ENCODE data around the gene FAM240B. TPM values are rescaled to one million over a fixed set of nuclear protein-coding genes. Genes with fewer than 3 reads are reported as not detected.

Gene FAM240B
- total RNA-seq, 1 donor from 2014 or later: not detected

- Histone ChIP-seq H3K4me3 (ENCODE audit: low read length in 3 of 3) (no peak overlapping the region), H3K36me3 (ENCODE audit: control insufficient read depth in 3 of 3, insufficient read depth in 3 of 3, low read length in 3 of 3) (no peaks in the 10 kb centered on the region), H3K9ac (ENCODE audit: low read depth in 1 of 3, low read length in 3 of 3) (no peak overlapping the region), H3K9me3 (ENCODE audit: control insufficient read depth in 3 of 3, low read length in 3 of 3) (no peaks in the 10 kb centered on the region), H3K27me3 (ENCODE audit: control insufficient read depth in 3 of 3, insufficient read depth in 3 of 3, low read length in 3 of 3) (peaks cover 0 to 3% (median 0%) of the 10 kb centered on the region in 3 donors), H3K27ac (ENCODE audit: low read depth, low read length) (no peak overlapping the region), H3K4me1 (ENCODE audit: control insufficient read depth in 3 of 3, insufficient read depth in 3 of 3, low read length in 3 of 3) (no peaks in the 10 kb centered on the region)
Observed at GRCh38 chr9:38656896-38657295, 63.0 kb downstream of the FAM240B start.

GRCh38 chr9:38652486-38652885 is 67.4 kb downstream of the FAM240B start:
- Histone ChIP-seq H3K9ac (ENCODE audit: low read depth in 1 of 3, low read length in 3 of 3) (no peak overlapping the region), H3K4me3 (ENCODE audit: low read length in 3 of 3) (no peak overlapping the region), H3K4me1 (ENCODE audit: control insufficient read depth in 3 of 3, insufficient read depth in 3 of 3, low read length in 3 of 3) (no peaks in the 10 kb centered on the region), H3K27ac (ENCODE audit: low read depth, low read length) (no peak overlapping the region), H3K27me3 (ENCODE audit: control insufficient read depth in 3 of 3, insufficient read depth in 3 of 3, low read length in 3 of 3) (peaks cover 0 to 3% (median 0%) of the 10 kb centered on the region in 3 donors), H3K36me3 (ENCODE audit: control insufficient read depth in 3 of 3, insufficient read depth in 3 of 3, low read length in 3 of 3) (no peaks in the 10 kb centered on the region), H3K9me3 (ENCODE audit: control insufficient read depth in 3 of 3, low read length in 3 of 3) (no peaks in the 10 kb centered on the region)

GRCh38 chr9:38652044-38652443 is 67.9 kb downstream of the FAM240B start:
- Histone ChIP-seq H3K27me3 (ENCODE audit: control insufficient read depth in 3 of 3, insufficient read depth in 3 of 3, low read length in 3 of 3) (peaks cover 0 to 2% (median 0%) of the 10 kb centered on the region in 3 donors), H3K9ac (ENCODE audit: low read depth in 1 of 3, low read length in 3 of 3) (no peak overlapping the region), H3K9me3 (ENCODE audit: control insufficient read depth in 3 of 3, low read length in 3 of 3) (no peaks in the 10 kb centered on the region), H3K36me3 (ENCODE audit: control insufficient read depth in 3 of 3, insufficient read depth in 3 of 3, low read length in 3 of 3) (no peaks in the 10 kb centered on the region), H3K4me1 (ENCODE audit: control insufficient read depth in 3 of 3, insufficient read depth in 3 of 3, low read length in 3 of 3) (no peaks in the 10 kb centered on the region), H3K27ac (ENCODE audit: low read depth, low read length) (no peak overlapping the region), H3K4me3 (ENCODE audit: low read length in 3 of 3) (no peak overlapping the region)

- no peaks in the 10 kb centered on the region for H3K9me3 ChIP-seq (ENCODE audit: control insufficient read depth in 3 of 3, low read length in 3 of 3)
- no peaks in the 10 kb centered on the region for H3K27me3 ChIP-seq (ENCODE audit: control insufficient read depth in 3 of 3, insufficient read depth in 3 of 3, low read length in 3 of 3)
- H3K9ac ChIP-seq (ENCODE audit: low read depth in 1 of 3, low read length in 3 of 3): no peak overlapping the region
- H3K27ac ChIP-seq (ENCODE audit: low read depth, low read length): no peak overlapping the region
- H3K4me3 ChIP-seq (ENCODE audit: low read length in 3 of 3): no peak overlapping the region
- H3K36me3 ChIP-seq (ENCODE audit: control insufficient read depth in 3 of 3, insufficient read depth in 3 of 3, low read length in 3 of 3): no peaks in the 10 kb centered on the region
- H3K4me1 ChIP-seq (ENCODE audit: control insufficient read depth in 3 of 3, insufficient read depth in 3 of 3, low read length in 3 of 3): no peaks in the 10 kb centered on the region
Observed at GRCh38 chr9:38651400-38652042, 68.4 kb downstream of the FAM240B start.

GRCh38 chr9:38650564-38650963 is 69.4 kb downstream of the FAM240B start:
- Histone ChIP-seq H3K27ac (ENCODE audit: low read depth, low read length) (no peak overlapping the region), H3K4me3 (ENCODE audit: low read length in 3 of 3) (no peak overlapping the region), H3K27me3 (ENCODE audit: control insufficient read depth in 3 of 3, insufficient read depth in 3 of 3, low read length in 3 of 3) (no peaks in the 10 kb centered on the region), H3K9me3 (ENCODE audit: control insufficient read depth in 3 of 3, low read length in 3 of 3) (no peaks in the 10 kb centered on the region), H3K9ac (ENCODE audit: low read depth in 1 of 3, low read length in 3 of 3) (no peak overlapping the region), H3K36me3 (ENCODE audit: control insufficient read depth in 3 of 3, insufficient read depth in 3 of 3, low read length in 3 of 3) (no peaks in the 10 kb centered on the region), H3K4me1 (ENCODE audit: control insufficient read depth in 3 of 3, insufficient read depth in 3 of 3, low read length in 3 of 3) (no peaks in the 10 kb centered on the region)

GRCh38 chr9:38649731-38650363 is 70.1 kb downstream of the FAM240B start:
- Histone ChIP-seq H3K9me3 (ENCODE audit: control insufficient read depth in 3 of 3, low read length in 3 of 3) (no peaks in the 10 kb centered on the region), H3K4me3 (ENCODE audit: low read length in 3 of 3) (no peak overlapping the region), H3K4me1 (ENCODE audit: control insufficient read depth in 3 of 3, insufficient read depth in 3 of 3, low read length in 3 of 3) (no peaks in the 10 kb centered on the region), H3K9ac (ENCODE audit: low read depth in 1 of 3, low read length in 3 of 3) (no peak overlapping the region), H3K27ac (ENCODE audit: low read depth, low read length) (no peak overlapping the region), H3K36me3 (ENCODE audit: control insufficient read depth in 3 of 3, insufficient read depth in 3 of 3, low read length in 3 of 3) (no peaks in the 10 kb centered on the region), H3K27me3 (ENCODE audit: control insufficient read depth in 3 of 3, insufficient read depth in 3 of 3, low read length in 3 of 3) (no peaks in the 10 kb centered on the region)

GRCh38 chr9:38644601-38645000 is 75.3 kb downstream of the FAM240B start:
- no peaks in the 10 kb centered on the region for H3K4me1 ChIP-seq (ENCODE audit: control insufficient read depth in 3 of 3, insufficient read depth in 3 of 3, low read length in 3 of 3)
- no peak overlapping the region for H3K4me3 ChIP-seq (ENCODE audit: low read length in 3 of 3)
- peaks cover 0 to 5% (median 3%) of the 10 kb centered on the region in 3 donors for H3K27me3 ChIP-seq (ENCODE audit: control insufficient read depth in 3 of 3, insufficient read depth in 3 of 3, low read length in 3 of 3)
- no peak overlapping the region for H3K9ac ChIP-seq (ENCODE audit: low read depth in 1 of 3, low read length in 3 of 3)
- no peaks in the 10 kb centered on the region for H3K9me3 ChIP-seq (ENCODE audit: control insufficient read depth in 3 of 3, low read length in 3 of 3)
- H3K36me3 ChIP-seq (ENCODE audit: control insufficient read depth in 3 of 3, insufficient read depth in 3 of 3, low read length in 3 of 3): no peaks in the 10 kb centered on the region
- H3K27ac ChIP-seq (ENCODE audit: low read depth, low read length): no peak overlapping the region

Small RNA genes lying within 50 kb of the gene (small RNA-seq; reads per million reads assigned to genes)
- gene RNU6-765P: not detected

Other genes starting within 250 kb of the FAM240B start
- gene ANKRD18A, start 99.5 kb downstream of the FAM240B start, total RNA-seq: under 0.01 TPM

All from skeletal muscle tissue (tissue), 5 donors.